Measurements from ENCODE around the gene FAM222B. TPM values are rescaled to one million over a fixed set of nuclear protein-coding genes. Genes with fewer than 3 reads are reported as not detected.

The FAM222B gene
- total RNA-seq, 1 experiment from 2014 or later, result 94.6 TPM

DNA sequence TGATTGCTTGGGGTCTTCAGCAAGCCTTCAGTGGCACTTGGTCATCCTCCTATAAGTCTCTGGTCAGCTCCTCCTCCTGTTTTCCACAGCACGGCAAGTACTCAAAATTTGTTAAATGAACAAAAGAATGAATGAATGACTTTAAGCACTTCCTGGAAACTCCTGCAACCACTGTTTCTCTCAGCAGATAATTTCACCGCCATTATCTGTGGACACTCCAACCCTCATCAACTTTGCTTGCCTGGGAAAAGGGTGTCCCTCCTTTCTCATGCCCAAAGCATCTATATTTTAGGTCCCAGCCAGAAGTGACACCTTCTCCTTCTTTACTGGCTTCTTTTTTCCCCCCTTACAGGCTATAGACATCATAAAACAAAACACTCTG lies 135.3 kb downstream of the FAM222B start (continued):
- TF ChIP-seq, protein P1, sequence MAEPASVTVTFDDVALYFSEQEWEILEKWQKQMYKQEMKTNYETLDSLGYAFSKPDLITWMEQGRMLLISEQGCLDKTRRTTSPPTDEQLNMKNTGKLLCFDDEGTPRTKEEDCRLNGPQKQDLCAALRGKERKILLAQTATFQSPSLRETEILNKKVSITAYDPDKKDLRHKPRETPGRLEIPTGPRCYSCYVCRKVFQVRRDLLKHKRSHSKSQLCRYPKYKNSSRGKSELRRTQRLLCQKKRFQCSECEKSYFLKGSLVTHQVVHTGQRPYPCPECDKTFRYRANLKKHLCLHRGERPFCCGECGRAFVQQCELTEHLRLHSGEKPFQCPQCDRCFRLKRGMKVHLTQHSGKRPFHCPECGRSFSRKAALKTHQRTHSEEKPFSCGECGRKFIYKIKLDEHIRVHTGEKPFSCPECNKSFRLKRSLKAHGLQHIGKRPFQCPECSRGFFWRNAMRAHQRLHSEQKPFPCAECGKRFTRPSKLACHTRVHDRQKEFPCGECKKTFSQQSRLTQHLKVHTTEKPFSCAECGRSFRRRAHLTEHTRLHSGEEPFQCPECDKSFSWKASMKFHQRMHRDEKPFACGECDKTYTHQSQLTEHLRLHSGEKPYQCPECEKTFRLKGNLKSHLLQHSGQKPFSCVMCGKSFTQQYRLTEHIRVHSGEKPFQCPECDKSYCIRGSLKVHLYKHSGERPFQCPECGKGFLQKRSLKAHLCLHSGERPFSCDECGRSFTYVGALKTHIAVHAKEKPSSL (CRISPR knock-in tag; conservative IDR thresholded peaks at IDR 0.05), result no peak
- no peak for TF ChIP-seq GABPB1 (CRISPR knock-in tag; IDR thresholded peaks at IDR 0.05)
- TF ChIP-seq CBFB (CRISPR knock-in tag; IDR thresholded peaks at IDR 0.05; ENCODE audit: low read depth), result no peak
- TF ChIP-seq, protein P2, sequence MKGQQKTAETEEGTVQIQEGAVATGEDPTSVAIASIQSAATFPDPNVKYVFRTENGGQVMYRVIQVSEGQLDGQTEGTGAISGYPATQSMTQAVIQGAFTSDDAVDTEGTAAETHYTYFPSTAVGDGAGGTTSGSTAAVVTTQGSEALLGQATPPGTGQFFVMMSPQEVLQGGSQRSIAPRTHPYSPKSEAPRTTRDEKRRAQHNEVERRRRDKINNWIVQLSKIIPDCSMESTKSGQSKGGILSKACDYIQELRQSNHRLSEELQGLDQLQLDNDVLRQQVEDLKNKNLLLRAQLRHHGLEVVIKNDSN (CRISPR knock-in tag; IDR thresholded peaks at IDR 0.05), result no peak
- TF ChIP-seq KAT7 (CRISPR knock-in tag; IDR thresholded peaks at IDR 0.05; ENCODE audit: borderline replicate concordance), result no peak

DNA sequence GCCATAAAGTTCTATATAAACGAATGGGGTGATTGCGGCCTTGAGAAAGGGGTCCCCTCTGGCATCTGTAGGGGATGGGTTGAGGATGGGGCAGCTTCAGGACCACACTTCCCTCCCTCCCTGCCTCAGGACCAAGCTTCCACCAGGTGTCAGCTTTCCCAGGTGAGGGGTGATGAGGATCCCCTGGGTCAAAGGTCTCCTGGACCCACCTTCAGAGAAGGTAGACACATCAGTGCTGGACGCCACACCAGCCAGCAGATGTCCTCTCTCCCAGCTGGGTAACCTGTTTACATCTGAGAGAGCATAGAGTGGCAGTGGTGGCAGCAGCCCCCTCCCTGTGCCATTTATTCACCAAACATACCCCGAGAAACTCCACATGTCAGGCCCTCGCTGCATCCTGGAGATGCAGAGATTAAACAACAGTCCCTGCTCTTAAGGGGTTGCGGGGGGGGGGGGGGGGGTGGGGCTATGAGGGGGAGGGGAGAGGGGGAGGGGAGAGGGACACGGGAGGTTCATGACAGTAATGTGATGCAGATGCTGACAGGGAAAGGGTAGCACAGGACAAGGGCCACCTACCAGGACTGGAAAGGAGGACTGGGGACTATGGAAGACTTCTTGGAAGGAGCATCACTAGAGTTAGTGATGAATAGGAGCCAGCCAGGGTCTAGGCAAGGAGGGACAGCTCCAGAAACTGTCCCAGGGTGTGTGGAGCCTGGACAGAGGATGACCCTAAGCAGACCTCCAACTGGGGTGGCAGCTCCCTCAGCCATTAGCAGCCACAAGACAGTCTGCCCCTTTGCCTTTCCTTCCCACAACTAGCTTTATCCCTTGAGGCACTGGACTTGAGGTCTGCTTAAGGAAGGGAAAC lies 135.9 kb downstream of the FAM222B start:
- Mint-ChIP-seq H3K36me3 (peaks cover 16% of the 10 kb centered on the region), H3K9me3 (no peaks in the 10 kb centered on the region)
- CTCF ChIA-PET, result interaction anchor here (1.0 to 2.6 kb wide), 5 partner anchors 13 to 192 kb away, joined by 3 to 9 read pairs (median 5); partner anchors contain the start of genes RPL23A and TLCD1

More for the DNA sequence above, 135.9 kb downstream of the FAM222B start:
- Mint-ChIP-seq H3K27me3 (ENCODE audit: low read depth) (no peaks in the 10 kb centered on the region), H3K4me1 (peaks cover 29% of the 10 kb centered on the region), H3K4me3 (no peak overlapping the region), H3K27ac (no peak overlapping the region; the same call in 1 of the 2 replicates)
- DNase-seq (ENCODE audit: low spot score), result no peak
- ATAC-seq, result no peak
- POLR2A ChIA-PET, result interaction anchor here (1.1 to 1.4 kb wide), 2 partner anchors 13 to 130 kb away, joined by 3 to 5 read pairs; partner anchors contain the start of genes ALDOC and RPL23A
- TF ChIP-seq KAT7 (CRISPR knock-in tag; IDR thresholded peaks at IDR 0.05; ENCODE audit: borderline replicate concordance), result no peak
- TF ChIP-seq, protein P3, sequence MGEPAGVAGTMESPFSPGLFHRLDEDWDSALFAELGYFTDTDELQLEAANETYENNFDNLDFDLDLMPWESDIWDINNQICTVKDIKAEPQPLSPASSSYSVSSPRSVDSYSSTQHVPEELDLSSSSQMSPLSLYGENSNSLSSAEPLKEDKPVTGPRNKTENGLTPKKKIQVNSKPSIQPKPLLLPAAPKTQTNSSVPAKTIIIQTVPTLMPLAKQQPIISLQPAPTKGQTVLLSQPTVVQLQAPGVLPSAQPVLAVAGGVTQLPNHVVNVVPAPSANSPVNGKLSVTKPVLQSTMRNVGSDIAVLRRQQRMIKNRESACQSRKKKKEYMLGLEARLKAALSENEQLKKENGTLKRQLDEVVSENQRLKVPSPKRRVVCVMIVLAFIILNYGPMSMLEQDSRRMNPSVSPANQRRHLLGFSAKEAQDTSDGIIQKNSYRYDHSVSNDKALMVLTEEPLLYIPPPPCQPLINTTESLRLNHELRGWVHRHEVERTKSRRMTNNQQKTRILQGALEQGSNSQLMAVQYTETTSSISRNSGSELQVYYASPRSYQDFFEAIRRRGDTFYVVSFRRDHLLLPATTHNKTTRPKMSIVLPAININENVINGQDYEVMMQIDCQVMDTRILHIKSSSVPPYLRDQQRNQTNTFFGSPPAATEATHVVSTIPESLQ (CRISPR knock-in tag; IDR thresholded peaks at IDR 0.05), result no peak
- no peak for TF ChIP-seq MXD4 (CRISPR knock-in tag; IDR thresholded peaks at IDR 0.05; ENCODE audit: borderline replicate concordance)
- no peak for TF ChIP-seq GTF2I (CRISPR knock-in tag; conservative IDR thresholded peaks at IDR 0.05)
- TF ChIP-seq, protein P4, sequence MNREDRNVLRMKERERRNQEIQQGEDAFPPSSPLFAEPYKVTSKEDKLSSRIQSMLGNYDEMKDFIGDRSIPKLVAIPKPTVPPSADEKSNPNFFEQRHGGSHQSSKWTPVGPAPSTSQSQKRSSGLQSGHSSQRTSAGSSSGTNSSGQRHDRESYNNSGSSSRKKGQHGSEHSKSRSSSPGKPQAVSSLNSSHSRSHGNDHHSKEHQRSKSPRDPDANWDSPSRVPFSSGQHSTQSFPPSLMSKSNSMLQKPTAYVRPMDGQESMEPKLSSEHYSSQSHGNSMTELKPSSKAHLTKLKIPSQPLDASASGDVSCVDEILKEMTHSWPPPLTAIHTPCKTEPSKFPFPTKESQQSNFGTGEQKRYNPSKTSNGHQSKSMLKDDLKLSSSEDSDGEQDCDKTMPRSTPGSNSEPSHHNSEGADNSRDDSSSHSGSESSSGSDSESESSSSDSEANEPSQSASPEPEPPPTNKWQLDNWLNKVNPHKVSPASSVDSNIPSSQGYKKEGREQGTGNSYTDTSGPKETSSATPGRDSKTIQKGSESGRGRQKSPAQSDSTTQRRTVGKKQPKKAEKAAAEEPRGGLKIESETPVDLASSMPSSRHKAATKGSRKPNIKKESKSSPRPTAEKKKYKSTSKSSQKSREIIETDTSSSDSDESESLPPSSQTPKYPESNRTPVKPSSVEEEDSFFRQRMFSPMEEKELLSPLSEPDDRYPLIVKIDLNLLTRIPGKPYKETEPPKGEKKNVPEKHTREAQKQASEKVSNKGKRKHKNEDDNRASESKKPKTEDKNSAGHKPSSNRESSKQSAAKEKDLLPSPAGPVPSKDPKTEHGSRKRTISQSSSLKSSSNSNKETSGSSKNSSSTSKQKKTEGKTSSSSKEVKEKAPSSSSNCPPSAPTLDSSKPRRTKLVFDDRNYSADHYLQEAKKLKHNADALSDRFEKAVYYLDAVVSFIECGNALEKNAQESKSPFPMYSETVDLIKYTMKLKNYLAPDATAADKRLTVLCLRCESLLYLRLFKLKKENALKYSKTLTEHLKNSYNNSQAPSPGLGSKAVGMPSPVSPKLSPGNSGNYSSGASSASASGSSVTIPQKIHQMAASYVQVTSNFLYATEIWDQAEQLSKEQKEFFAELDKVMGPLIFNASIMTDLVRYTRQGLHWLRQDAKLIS (CRISPR knock-in tag; IDR thresholded peaks at IDR 0.05; ENCODE audit: borderline replicate concordance), result no peak
- no peak for TF ChIP-seq NR1H2 (CRISPR knock-in tag; IDR thresholded peaks at IDR 0.05)
- TF ChIP-seq, protein P5, sequence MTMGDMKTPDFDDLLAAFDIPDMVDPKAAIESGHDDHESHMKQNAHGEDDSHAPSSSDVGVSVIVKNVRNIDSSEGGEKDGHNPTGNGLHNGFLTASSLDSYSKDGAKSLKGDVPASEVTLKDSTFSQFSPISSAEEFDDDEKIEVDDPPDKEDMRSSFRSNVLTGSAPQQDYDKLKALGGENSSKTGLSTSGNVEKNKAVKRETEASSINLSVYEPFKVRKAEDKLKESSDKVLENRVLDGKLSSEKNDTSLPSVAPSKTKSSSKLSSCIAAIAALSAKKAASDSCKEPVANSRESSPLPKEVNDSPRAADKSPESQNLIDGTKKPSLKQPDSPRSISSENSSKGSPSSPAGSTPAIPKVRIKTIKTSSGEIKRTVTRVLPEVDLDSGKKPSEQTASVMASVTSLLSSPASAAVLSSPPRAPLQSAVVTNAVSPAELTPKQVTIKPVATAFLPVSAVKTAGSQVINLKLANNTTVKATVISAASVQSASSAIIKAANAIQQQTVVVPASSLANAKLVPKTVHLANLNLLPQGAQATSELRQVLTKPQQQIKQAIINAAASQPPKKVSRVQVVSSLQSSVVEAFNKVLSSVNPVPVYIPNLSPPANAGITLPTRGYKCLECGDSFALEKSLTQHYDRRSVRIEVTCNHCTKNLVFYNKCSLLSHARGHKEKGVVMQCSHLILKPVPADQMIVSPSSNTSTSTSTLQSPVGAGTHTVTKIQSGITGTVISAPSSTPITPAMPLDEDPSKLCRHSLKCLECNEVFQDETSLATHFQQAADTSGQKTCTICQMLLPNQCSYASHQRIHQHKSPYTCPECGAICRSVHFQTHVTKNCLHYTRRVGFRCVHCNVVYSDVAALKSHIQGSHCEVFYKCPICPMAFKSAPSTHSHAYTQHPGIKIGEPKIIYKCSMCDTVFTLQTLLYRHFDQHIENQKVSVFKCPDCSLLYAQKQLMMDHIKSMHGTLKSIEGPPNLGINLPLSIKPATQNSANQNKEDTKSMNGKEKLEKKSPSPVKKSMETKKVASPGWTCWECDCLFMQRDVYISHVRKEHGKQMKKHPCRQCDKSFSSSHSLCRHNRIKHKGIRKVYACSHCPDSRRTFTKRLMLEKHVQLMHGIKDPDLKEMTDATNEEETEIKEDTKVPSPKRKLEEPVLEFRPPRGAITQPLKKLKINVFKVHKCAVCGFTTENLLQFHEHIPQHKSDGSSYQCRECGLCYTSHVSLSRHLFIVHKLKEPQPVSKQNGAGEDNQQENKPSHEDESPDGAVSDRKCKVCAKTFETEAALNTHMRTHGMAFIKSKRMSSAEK (CRISPR knock-in tag; IDR thresholded peaks at IDR 0.05; ENCODE audit: borderline replicate concordance), result no peak
- TF ChIP-seq ZNF138 (CRISPR knock-in tag; conservative IDR thresholded peaks at IDR 0.05), result no peak

All from WTC11 (cell line).